ENCODE measurements around the gene WDFY1. TPM values are rescaled to one million over a fixed set of nuclear protein-coding genes. Genes with fewer than 3 reads are reported as not detected.

Gene WDFY1
- total and polyA plus RNA-seq, 2 experiments from 2014 or later: 54.5 to 127 TPM

GRCh38 chr2:223943561-223944008, 1.6 kb downstream of the WDFY1 start (continued):
- TF ChIP-seq ZNF462 (CRISPR knock-in tag; IDR thresholded peaks at IDR 0.05): no peak

- H3K4me3 ChIP-seq: peak overlapping the region; percentile 95
- TF ChIP-seq ETS1 (IDR thresholded peaks at IDR 0.05) (no peak), NANOG (IDR thresholded peaks at IDR 0.05; ENCODE audit: borderline replicate concordance) (no peak), CTCF (conservative IDR thresholded peaks at IDR 0.05; ENCODE audit: low read depth in 2 of 2) (no peak), STAT1 (IDR thresholded peaks at IDR 0.05; ENCODE audit: unreplicated experiment) (no peak), REST (IDR thresholded peaks at IDR 0.05; ENCODE audit: unreplicated experiment) (no peak), JUNB (IDR thresholded peaks at IDR 0.05; ENCODE audit: unreplicated experiment) (no peak), ZNF331 (CRISPR knock-in tag; IDR thresholded peaks at IDR 0.05; ENCODE audit: low read depth) (no peak), EZH2 (IDR thresholded peaks at IDR 0.05; ENCODE audit: low read depth, unreplicated experiment) (no peak), EZH2phosphoT487 (IDR thresholded peaks at IDR 0.05; ENCODE audit: unreplicated experiment) (no peak)
Measured at GRCh38 chr2:223943135-223943534, 2.0 kb downstream of the WDFY1 start.

More at GRCh38 chr2:223943135-223943534, 2.0 kb downstream of the WDFY1 start:
- Histone ChIP-seq H3K79me2 (replicated peaks; ENCODE audit: insufficient read depth) (peaks cover 74% of the 10 kb centered on the region), H4K20me1 (replicated peaks; ENCODE audit: insufficient read depth) (peaks cover 10% of the 10 kb centered on the region; the same call in 1 of the 2 replicates), H3K27me3 (ENCODE audit: insufficient read depth) (no peaks in the 10 kb centered on the region), H3K27ac (ENCODE audit: low read depth) (peak overlapping the region; percentile 81; the same call in 1 of the 2 replicates), H3F3A (replicated peaks; ENCODE audit: low read depth) (no peaks in the 10 kb centered on the region), H3K9me2 (ENCODE audit: insufficient read depth) (no peaks in the 10 kb centered on the region), H3K4me2 (peak overlapping the region; percentile 98), H3K4me1 (ENCODE audit: insufficient read depth) (peaks cover 62% of the 10 kb centered on the region), H2AFZ (no peak overlapping the region), H3K36me3 (ENCODE audit: insufficient read depth) (no peaks in the 10 kb centered on the region)
- Mint-ChIP-seq H3K27ac (no peak overlapping the region), H3K4me3 (peak overlapping the region; percentile 96), H3K36me3 (ENCODE audit: low read depth) (peaks cover 23% of the 10 kb centered on the region), H3K4me1 (peaks cover 46% of the 10 kb centered on the region), H3K9me3 (peaks cover 3% of the 10 kb centered on the region; the same call in 1 of the 3 replicates), H3K27me3 (ENCODE audit: insufficient read depth, low read depth, poor library complexity) (peaks cover 9% of the 10 kb centered on the region)
- DNase-seq (ENCODE audit: low spot score): no peak
- no peak for ATAC-seq

Measured in GM23338 (cell line).